SK-N-MC (cell line): ENCODE measurements around the gene AKR1B1.

ENCODE experiments used
- EZH2 ChIP-seq: fragments of 200-600 bp; sonication (generic); IDR thresholded peaks from one replicate; pipeline ENCODE4 v1.6.1; 2017; ENCODE audit warnings: antibody characterized with exemption
- POLR2AphosphoS5 ChIP-seq: IDR thresholded peaks from 2 replicates; pipeline ENCODE4 v1.6.1; 2012; ENCODE audit warnings: mild to moderate bottlenecking, low read depth, low read length, borderline replicate concordance

- TF ChIP-seq EZH2, result no peak
- TF ChIP-seq POLR2AphosphoS5, result no peak
These were observed 12.5 kb downstream of the AKR1B1 start for GRCh38 chr7:134446446-134446845.
